ENCODE results near the gene STAC.

STAC gene

GRCh38 chr3:36511791-36512486 is 131.6 kb downstream of the STAC start:
- no peak for DNase-seq (ENCODE audit: extremely low read depth in 1 of 2, low read depth in 1 of 2)

- no peak for DNase-seq (ENCODE audit: extremely low read depth in 1 of 2, low read depth in 1 of 2)
Observed at GRCh38 chr3:36512555-36512954, 132.3 kb downstream of the STAC start.

- DNase-seq (ENCODE audit: extremely low read depth in 1 of 2, low read depth in 1 of 2) = no peak
Observed at GRCh38 chr3:36514171-36514570, 133.9 kb downstream of the STAC start.

DNA sequence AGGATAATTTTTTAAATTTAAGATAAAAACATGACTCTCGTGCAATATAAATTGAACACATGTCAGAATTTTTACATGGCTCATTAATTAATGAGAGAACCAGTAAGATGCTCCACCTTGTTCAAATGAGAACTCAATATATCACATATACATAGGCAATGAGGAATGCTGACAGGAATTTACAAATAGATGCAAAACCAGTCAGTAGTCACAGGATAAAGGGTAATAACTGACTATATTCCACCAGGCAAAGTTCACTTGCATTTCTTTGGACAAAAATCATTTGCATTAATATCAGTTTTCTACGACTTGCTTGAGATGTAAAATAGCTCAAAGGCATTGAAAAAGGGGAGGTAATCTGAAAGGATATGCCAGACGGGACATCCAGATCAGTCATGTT is 139.4 kb downstream of the STAC start:
- no peak for DNase-seq (ENCODE audit: extremely low read depth in 1 of 2, low read depth in 1 of 2)

- no peak for DNase-seq (ENCODE audit: extremely low read depth in 1 of 2, low read depth in 1 of 2)
Observed at GRCh38 chr3:36520241-36521006, 140.1 kb downstream of the STAC start.

DNA sequence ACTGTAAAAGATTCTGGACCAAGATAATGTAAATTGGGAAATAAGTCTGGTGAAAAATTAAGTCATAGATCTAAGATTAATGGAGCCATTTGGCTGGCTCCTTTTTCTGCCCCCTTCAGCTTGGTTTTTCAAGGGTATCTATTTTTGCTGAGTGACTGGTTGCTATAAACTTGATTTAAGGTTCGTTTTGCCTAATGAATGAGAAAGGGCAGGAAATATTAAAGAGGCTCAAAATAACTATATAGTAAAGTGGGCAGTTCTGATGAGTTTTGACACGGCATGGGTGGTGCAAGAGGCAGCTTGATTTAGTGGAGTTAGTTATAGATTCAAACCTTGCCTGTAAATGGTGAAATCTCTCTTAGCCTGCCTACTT is 140.7 kb downstream of the STAC start:
- DNase-seq (ENCODE audit: extremely low read depth in 1 of 2, low read depth in 1 of 2) = no peak

- DNase-seq (ENCODE audit: extremely low read depth in 1 of 2, low read depth in 1 of 2) = no peak
Observed at GRCh38 chr3:36524560-36524959, 144.3 kb downstream of the STAC start.

GRCh38 chr3:36525115-36525801 is 145.0 kb downstream of the STAC start:
- no peak for DNase-seq (ENCODE audit: extremely low read depth in 1 of 2, low read depth in 1 of 2)

- no peak for DNase-seq (ENCODE audit: extremely low read depth in 1 of 2, low read depth in 1 of 2)
Observed at GRCh38 chr3:36538136-36538749, 157.9 kb downstream of the STAC start.

DNA sequence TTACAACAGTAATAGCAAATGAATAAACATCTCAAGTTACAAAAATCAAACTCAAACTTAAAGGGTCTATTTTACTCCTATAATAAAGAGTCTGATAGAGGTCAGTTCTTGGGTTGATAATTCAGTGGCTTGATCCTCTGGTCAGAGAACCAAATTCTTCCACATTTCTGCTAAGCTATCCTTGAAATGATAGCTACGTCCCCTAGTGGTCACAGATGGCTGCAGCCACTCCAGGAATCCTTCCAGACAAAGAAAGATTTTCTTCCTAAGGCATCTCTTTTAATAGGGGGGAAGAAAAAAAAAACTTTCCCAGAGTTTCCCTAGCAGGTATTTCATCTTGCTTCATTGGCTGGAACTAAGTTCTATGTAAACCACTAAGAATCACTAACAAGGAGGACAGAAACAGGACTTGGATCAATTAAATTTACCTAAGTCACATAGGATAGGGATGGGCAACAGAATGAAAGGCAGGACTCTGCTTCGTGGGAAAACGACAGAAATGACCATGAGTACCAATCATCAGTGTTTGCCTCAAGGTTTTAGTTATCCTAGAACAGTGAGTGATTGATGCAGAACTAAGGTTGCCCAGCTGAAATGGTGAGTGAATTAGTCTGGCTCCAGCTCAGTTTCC is 160.7 kb downstream of the STAC start:
- no peak for DNase-seq (ENCODE audit: extremely low read depth in 1 of 2, low read depth in 1 of 2)

DNA sequence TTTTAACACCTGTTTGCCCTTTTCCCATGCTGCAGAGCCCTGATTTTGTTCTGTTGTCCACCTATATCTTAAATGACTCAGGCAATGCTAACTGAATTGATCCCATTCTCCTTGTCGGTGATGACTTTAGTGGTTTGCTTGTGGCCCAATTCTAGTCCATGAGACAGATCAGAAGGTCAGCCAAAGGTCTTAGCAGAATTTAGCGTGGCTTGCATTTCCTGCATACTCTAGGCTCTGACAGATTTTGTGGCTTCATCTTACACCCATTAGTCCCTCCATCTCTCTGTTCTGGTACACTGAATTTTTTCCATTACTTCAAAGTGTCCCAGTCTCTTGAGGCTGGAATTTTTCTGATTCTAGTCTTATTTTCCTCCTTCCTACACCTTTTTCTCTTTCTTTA is 161.9 kb downstream of the STAC start:
- no peak for DNase-seq (ENCODE audit: extremely low read depth in 1 of 2, low read depth in 1 of 2)

DNA sequence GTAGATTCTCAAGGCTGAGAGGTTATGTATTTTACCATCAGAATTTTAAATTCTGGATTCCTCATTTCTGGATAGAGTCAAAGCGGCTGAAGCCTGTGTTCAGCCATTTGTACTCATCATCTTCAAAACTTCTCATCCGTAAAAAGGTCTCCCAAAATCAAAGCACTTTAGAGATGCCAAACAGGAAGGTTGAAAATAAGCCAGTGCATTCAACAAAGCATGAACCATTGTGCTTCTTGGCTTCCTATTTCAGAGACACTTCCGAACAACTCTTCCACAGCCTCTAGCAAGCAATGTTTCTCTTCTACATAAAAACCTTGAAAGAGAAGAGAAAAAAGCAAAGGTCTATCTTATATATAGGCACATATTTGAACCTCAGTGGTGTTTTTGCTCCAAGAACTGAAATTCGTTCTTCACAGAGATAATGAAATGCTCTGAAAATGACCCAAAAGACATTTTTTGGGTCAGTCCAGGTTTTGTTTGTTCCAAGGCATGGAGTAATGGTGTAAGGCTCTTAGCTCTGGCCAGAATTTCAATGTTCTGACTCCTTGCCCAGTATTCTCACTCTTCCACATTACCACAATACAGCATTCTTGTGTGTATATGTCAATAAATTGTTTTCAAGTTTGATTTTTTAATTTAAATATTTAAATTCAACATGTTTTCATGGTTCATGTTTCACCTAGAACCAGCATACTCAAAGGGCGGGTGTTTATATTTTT is 163.1 kb downstream of the STAC start:
- DNase-seq (ENCODE audit: extremely low read depth in 1 of 2, low read depth in 1 of 2) = no peak

DNA sequence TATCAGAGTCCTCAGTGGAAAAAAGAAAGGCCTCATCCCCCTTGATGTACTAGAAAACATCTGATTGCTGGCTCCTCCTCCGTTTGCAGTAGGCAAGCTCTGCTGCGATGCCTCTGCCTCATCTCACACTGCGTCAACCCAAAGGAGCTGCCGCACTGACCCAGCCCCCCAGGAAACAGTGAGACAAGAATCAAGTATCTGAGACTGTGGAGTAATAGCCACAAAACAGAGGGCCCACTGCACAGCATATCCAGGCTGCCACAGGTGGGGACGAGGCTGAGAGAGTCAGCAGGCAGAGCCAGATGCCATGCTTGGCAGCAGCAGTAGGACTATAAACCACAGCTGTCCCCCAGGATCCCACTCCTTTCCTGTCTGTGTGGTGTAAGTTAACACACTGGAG is 165.9 kb downstream of the STAC start:
- DNase-seq (ENCODE audit: extremely low read depth in 1 of 2, low read depth in 1 of 2) = no peak

GRCh38 chr3:36548712-36549111 is 168.4 kb downstream of the STAC start:
- no peak for DNase-seq (ENCODE audit: extremely low read depth in 1 of 2, low read depth in 1 of 2)

DNA sequence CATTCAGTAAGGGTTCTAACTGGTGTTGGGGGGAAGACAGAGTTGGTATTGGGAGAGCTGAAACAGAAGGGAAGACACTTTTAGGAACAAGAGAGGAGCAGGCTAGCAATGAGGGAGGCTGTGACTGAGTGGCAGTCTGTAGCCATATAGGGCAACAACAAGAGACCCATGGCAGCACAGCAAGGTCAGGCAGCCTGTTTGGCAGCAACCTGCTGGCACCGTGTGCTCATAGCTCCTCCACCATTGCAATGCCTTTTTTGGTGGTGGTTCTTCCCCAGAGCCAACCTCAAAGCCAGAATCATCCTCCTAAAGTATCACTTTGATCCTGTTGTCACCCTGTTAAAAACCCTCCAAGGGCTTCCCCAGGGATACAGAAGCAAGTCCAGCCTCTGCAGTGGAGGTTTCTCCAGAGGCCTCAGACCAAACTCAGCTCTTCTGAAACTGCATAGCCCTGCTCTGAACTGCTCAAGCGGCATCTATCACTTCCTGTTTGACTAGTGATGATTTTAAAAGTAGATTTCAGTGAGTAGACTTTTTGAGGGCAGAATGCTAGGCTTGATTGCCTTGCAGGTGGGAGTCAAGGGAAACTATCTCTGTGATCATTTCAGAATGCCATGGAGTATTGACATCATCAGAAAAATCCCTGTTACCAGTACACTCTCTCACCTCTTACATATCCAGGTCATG is 176.9 kb downstream of the STAC start:
- DNase-seq (ENCODE audit: extremely low read depth in 1 of 2, low read depth in 1 of 2) = no peak

- DNase-seq (ENCODE audit: extremely low read depth in 1 of 2, low read depth in 1 of 2) = no peak
Observed at GRCh38 chr3:36557708-36558421, 177.6 kb downstream of the STAC start.

- DNase-seq (ENCODE audit: extremely low read depth in 1 of 2, low read depth in 1 of 2) = no peak
Observed at GRCh38 chr3:36558961-36559360, 178.7 kb downstream of the STAC start.

DNA sequence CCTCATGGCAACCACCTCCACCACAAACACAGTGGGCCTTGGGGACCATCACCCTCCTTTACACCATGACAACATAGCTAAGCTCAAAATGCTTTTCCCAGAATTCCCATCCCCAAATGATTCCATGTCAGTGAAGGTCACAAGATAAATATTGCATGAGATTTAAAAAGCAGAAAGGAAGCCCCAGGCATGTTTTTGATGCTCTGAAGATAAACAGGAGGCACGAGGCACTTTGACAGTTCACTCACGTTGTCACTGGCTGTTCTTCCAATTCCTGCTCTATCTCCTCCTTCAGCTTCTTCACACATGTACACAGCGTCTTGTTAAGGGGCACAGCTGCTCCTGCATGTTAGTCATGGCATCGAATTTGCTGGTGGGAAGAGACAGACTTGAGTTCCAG is 180.4 kb downstream of the STAC start:
- no peak for DNase-seq (ENCODE audit: extremely low read depth in 1 of 2, low read depth in 1 of 2)

DNA sequence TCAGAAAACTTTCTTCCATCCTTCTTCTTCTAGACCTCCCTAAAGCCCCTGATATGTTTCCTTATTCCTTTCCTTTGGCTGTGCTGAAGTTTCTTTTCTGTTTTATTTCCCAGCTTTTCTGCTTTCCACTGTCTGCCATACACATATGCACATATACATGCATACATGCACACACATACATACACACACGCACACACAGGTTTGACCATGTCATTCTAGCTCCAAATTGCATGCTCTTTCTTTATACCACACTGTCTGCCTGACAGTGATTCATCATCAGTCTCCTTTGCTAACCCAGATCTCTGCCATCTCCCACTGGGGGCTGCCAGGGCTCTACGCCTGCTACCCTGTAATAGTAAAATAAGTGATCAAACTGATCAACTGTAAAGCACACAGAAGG is 181.3 kb downstream of the STAC start:
- no peak for DNase-seq (ENCODE audit: extremely low read depth in 1 of 2, low read depth in 1 of 2)

Measured in activated CD8-positive, alpha-beta memory T cell treated with anti-CD3 and anti-CD28 coated beads for 1 hour (primary cell).